HepG2 (cell line): Measurements from ENCODE around the gene C2orf49. TPM values are rescaled to one million over a fixed set of nuclear protein-coding genes. Genes with fewer than 3 reads are reported as not detected.

Experiments
- ARNTL ChIP-seq: sonication (generic); formaldehyde crosslinking; IDR thresholded peaks from 2 replicates; pipeline ENCODE4 v1.4.0; 2020; ENCODE audit warnings: mild to moderate bottlenecking, missing genetic modification reagents
- FOXJ3 ChIP-seq: sonication (generic); formaldehyde crosslinking; IDR thresholded peaks from 2 replicates; pipeline ENCODE4 v1.4.0; 2020; ENCODE audit warnings: missing genetic modification reagents, mild to moderate bottlenecking, borderline replicate concordance
- GFI1 ChIP-seq: sonication (generic); formaldehyde crosslinking; IDR thresholded peaks from 2 replicates; pipeline ENCODE4 v1.5.0; 2020; ENCODE audit warnings: missing genetic modification reagents, mild to moderate bottlenecking, borderline replicate concordance
- KDM5B ChIP-seq: sonication (generic); formaldehyde crosslinking; IDR thresholded peaks from 2 replicates; pipeline ENCODE4 v1.4.0; 2020; ENCODE audit warnings: missing genetic modification reagents, mild to moderate bottlenecking, borderline replicate concordance
- NFRKB ChIP-seq: fragments of 450-650 bp; IDR thresholded peaks from 2 replicates; pipeline ENCODE4 v1.6.1; 2017
- POLR2G ChIP-seq: fragments of 200-400 bp; formaldehyde crosslinking; IDR thresholded peaks from 2 replicates; pipeline ENCODE4 v1.6.1; 2018; ENCODE audit warnings: mild to moderate bottlenecking, low read depth, low read length, moderate library complexity
- RAD21 ChIP-seq: fragments of 450-650 bp; formaldehyde crosslinking; IDR thresholded peaks from 2 replicates; pipeline ENCODE4 v1.5.0; 2020; ENCODE audit warnings: mild to moderate bottlenecking
- RBAK ChIP-seq: sonication (generic); formaldehyde crosslinking; IDR thresholded peaks from 2 replicates; pipeline ENCODE4 v1.5.1; 2020; ENCODE audit warnings: mild to moderate bottlenecking, missing genetic modification reagents
- SRY ChIP-seq: sonication (generic); formaldehyde crosslinking; IDR thresholded peaks from 2 replicates; pipeline ENCODE4 v1.8.0; 2022; ENCODE audit warnings: mild to moderate bottlenecking, missing genetic modification reagents
- TEAD3 ChIP-seq: optimal IDR thresholded peaks from 2 replicates; pipeline ENCODE3; 2016; ENCODE audit warnings: borderline replicate concordance
- TGIF2 ChIP-seq: IDR thresholded peaks from 2 replicates; pipeline ENCODE4 v1.6.1; 2016; ENCODE audit warnings: control low read depth, missing compliant biosample characterization
- XRCC5 ChIP-seq: fragments of 200-400 bp; formaldehyde crosslinking; optimal IDR thresholded peaks from 2 replicates; pipeline ENCODE3; 2017; ENCODE audit warnings: mild to moderate bottlenecking, low read length
- ZNF124 ChIP-seq: sonication (generic); formaldehyde crosslinking; IDR thresholded peaks from 2 replicates; pipeline ENCODE4 v1.4.0; 2020; ENCODE audit warnings: missing genetic modification reagents
- ZNF230 ChIP-seq: sonication (generic); formaldehyde crosslinking; IDR thresholded peaks from 2 replicates; pipeline ENCODE4 v1.4.0; 2020; ENCODE audit warnings: mild to moderate bottlenecking, missing genetic modification reagents
- ZNF644 ChIP-seq: IDR thresholded peaks from 2 replicates; pipeline ENCODE4 v1.6.1; 2016; ENCODE audit warnings: low read depth
- polyA plus RNA-seq, 8 experiments: library from polyadenylated mRNA; depleted of rRNA in 3 of 8; stranded (reverse) in 7 of 8; unstranded in 1 of 8; fragments of >200 nt; fragmentation: Illumina TruSeq in 4 of 8; extraction: Trizol in 4 of 8; gene quantifications; 2 replicates each; pipeline versions ENCODE4 v1.2.1 to v1.2.3, GENCODE V29; 2011 to 2016; ENCODE audit warnings: low read depth in 4 of 8, missing spikeins in 1 of 8, mixed read lengths in 1 of 8; ENCODE audit not compliant: insufficient read depth in 1 of 8
- total RNA-seq, 5 experiments: library from RNA; depleted of rRNA; stranded (reverse); fragments of >200 nt; fragmentation: Illumina TruSeq; extraction: Trizol; gene quantifications; 2 replicates each; pipeline ENCODE4 v1.2.3, GENCODE V29; 2016; ENCODE audit warnings: low read depth in 1 of 5
- TF ChIP-seq, protein P1 (sequence below): sonication (generic); formaldehyde crosslinking; IDR thresholded peaks from 2 replicates; pipeline ENCODE4 v1.4.0; 2020; ENCODE audit warnings: missing genetic modification reagents
- TF ChIP-seq, protein P2 (sequence below): sonication (generic); formaldehyde crosslinking; IDR thresholded peaks from 2 replicates; pipeline ENCODE4 v1.5.1; 2020; ENCODE audit warnings: mild to moderate bottlenecking, missing genetic modification reagents
- TF ChIP-seq, protein P3 (sequence below): sonication (generic); formaldehyde crosslinking; IDR thresholded peaks from 2 replicates; pipeline ENCODE4 v1.4.0; 2020; ENCODE audit warnings: mild to moderate bottlenecking, missing genetic modification reagents
- TF ChIP-seq, protein P4 (sequence below): sonication (generic); formaldehyde crosslinking; IDR thresholded peaks from 2 replicates; pipeline ENCODE4 v1.5.0; 2020; ENCODE audit warnings: mild to moderate bottlenecking, missing genetic modification reagents
- TF ChIP-seq, protein P5 (sequence below): sonication (generic); formaldehyde crosslinking; IDR thresholded peaks from 2 replicates; pipeline ENCODE4 v1.5.1; 2020; ENCODE audit warnings: mild to moderate bottlenecking, missing genetic modification reagents, moderate library complexity

The C2orf49 gene
- total and polyA plus RNA-seq, 2 of the 13 experiments (the other 11 are each of a cell fraction or from before 2014, with no cell fraction given), result 24.7 to 28.8 TPM

DNA sequence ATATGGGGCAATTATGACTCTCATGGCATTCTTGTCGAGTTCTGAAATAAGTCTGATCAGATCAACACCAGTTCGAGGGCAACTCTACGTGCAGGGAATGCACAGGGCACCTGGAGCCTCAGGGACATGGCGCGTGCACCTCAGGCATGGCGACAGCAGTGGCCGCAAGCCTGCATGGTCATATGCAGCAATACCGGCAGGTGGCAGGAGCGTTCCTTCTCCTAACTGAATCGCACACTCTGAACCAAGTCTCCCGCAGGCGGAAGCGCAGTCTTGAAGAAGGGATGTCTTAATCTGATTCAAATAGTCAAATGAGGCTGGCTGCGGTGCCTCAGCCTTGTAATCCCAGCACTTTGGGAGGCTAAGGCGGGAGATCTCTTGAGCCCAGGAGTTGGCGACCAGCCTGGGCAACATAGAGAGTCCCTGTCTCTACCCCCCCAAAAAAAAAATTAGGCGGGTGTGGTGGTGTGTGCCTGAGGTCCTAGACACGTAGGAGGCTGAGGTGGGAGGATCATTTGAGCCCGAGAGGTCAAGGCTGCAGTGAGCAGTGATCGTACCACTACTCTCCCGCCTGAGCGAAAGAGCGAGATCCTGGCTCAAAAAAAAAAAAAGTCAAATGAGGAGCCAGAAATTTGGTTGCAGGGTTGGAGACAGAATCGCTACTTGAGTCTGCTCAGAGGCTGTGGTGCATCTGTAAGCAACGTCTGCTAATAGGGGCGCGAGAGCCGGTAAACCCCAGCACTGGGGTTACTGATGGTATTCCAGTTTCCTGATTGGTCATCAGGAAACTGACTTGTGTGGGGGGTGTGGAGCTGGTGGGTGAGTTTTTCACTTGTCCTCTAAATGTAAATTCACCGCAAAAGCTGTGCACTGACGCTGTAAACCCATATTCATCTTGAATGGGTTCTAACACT is 32.7 kb downstream of the C2orf49 start (continued):
- TF ChIP-seq, protein P1, sequence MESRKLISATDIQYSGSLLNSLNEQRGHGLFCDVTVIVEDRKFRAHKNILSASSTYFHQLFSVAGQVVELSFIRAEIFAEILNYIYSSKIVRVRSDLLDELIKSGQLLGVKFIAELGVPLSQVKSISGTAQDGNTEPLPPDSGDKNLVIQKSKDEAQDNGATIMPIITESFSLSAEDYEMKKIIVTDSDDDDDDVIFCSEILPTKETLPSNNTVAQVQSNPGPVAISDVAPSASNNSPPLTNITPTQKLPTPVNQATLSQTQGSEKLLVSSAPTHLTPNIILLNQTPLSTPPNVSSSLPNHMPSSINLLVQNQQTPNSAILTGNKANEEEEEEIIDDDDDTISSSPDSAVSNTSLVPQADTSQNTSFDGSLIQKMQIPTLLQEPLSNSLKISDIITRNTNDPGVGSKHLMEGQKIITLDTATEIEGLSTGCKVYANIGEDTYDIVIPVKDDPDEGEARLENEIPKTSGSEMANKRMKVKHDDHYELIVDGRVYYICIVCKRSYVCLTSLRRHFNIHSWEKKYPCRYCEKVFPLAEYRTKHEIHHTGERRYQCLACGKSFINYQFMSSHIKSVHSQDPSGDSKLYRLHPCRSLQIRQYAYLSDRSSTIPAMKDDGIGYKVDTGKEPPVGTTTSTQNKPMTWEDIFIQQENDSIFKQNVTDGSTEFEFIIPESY (CRISPR knock-in tag), result peak; percentile 100
- no peak for TF ChIP-seq ZNF124 (CRISPR knock-in tag)
- peak; percentile 80 for TF ChIP-seq TEAD3 (CRISPR knock-in tag)
- no peak for TF ChIP-seq GFI1 (CRISPR knock-in tag)
- peak; percentile 60; the same call in 1 of the 2 replicates for TF ChIP-seq KDM5B (CRISPR knock-in tag)
- TF ChIP-seq TGIF2, result no peak
- TF ChIP-seq, protein P2, sequence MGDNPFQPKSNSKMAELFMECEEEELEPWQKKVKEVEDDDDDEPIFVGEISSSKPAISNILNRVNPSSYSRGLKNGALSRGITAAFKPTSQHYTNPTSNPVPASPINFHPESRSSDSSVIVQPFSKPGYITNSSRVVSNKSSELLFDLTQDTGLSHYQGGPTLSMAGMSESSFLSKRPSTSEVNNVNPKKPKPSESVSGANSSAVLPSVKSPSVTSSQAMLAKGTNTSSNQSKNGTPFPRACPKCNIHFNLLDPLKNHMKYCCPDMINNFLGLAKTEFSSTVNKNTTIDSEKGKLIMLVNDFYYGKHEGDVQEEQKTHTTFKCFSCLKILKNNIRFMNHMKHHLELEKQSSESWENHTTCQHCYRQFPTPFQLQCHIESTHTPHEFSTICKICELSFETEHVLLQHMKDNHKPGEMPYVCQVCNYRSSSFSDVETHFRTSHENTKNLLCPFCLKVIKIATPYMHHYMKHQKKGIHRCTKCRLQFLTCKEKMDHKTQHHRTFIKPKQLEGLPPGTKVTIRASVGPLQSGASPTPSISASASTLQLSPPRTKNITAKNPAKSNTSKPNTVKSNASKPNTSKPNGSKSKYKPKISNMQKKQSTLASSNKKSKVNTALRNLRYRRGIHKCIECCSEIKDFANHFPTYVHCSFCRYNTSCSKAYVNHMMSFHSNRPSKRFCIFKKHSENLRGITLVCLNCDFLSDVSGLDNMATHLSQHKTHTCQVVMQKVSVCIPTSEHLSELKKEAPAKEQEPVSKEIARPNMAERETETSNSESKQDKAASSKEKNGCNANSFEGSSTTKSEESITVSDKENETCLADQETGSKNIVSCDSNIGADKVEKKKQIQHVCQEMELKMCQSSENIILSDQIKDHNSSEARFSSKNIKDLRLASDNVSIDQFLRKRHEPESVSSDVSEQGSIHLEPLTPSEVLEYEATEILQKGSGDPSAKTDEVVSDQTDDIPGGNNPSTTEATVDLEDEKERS (CRISPR knock-in tag), result no peak
- 0 out of 2 replicates have a peak, but pooled peaks have one; percentile 51 for TF ChIP-seq ZNF230 (CRISPR knock-in tag)
- TF ChIP-seq, protein P3, sequence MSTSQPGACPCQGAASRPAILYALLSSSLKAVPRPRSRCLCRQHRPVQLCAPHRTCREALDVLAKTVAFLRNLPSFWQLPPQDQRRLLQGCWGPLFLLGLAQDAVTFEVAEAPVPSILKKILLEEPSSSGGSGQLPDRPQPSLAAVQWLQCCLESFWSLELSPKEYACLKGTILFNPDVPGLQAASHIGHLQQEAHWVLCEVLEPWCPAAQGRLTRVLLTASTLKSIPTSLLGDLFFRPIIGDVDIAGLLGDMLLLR (CRISPR knock-in tag), result peak; percentile 53; the same call in 1 of the 2 replicates
- 0 out of 2 replicates have a peak, but pooled peaks have one; percentile 29 for TF ChIP-seq ARNTL (CRISPR knock-in tag)
- TF ChIP-seq ZNF644 (CRISPR knock-in tag), result peak; percentile 47; the same call in 1 of the 2 replicates
- peak; percentile 96 for TF ChIP-seq RAD21 (CRISPR knock-in tag)
- TF ChIP-seq NFRKB, result no peak
- TF ChIP-seq XRCC5, result peak; percentile 39
- no peak for TF ChIP-seq SRY (CRISPR knock-in tag)
- 0 out of 2 replicates have a peak, but pooled peaks have one; percentile 11 for TF ChIP-seq RBAK (CRISPR knock-in tag)
- TF ChIP-seq, protein P4, sequence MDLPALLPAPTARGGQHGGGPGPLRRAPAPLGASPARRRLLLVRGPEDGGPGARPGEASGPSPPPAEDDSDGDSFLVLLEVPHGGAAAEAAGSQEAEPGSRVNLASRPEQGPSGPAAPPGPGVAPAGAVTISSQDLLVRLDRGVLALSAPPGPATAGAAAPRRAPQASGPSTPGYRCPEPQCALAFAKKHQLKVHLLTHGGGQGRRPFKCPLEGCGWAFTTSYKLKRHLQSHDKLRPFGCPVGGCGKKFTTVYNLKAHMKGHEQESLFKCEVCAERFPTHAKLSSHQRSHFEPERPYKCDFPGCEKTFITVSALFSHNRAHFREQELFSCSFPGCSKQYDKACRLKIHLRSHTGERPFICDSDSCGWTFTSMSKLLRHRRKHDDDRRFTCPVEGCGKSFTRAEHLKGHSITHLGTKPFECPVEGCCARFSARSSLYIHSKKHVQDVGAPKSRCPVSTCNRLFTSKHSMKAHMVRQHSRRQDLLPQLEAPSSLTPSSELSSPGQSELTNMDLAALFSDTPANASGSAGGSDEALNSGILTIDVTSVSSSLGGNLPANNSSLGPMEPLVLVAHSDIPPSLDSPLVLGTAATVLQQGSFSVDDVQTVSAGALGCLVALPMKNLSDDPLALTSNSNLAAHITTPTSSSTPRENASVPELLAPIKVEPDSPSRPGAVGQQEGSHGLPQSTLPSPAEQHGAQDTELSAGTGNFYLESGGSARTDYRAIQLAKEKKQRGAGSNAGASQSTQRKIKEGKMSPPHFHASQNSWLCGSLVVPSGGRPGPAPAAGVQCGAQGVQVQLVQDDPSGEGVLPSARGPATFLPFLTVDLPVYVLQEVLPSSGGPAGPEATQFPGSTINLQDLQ (CRISPR knock-in tag), result no peak
- TF ChIP-seq POLR2G, result no peak
- TF ChIP-seq, protein P5, sequence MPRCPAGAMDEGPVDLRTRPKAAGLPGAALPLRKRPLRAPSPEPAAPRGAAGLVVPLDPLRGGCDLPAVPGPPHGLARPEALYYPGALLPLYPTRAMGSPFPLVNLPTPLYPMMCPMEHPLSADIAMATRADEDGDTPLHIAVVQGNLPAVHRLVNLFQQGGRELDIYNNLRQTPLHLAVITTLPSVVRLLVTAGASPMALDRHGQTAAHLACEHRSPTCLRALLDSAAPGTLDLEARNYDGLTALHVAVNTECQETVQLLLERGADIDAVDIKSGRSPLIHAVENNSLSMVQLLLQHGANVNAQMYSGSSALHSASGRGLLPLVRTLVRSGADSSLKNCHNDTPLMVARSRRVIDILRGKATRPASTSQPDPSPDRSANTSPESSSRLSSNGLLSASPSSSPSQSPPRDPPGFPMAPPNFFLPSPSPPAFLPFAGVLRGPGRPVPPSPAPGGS (CRISPR knock-in tag), result 0 out of 2 replicates have a peak, but pooled peaks have one; percentile 46
- no peak for TF ChIP-seq FOXJ3 (CRISPR knock-in tag)
